SK-N-SH (cell line): ENCODE results near the gene AKT1. TPM values are rescaled to one million over a fixed set of nuclear protein-coding genes. Genes with fewer than 3 reads are reported as not detected.

Experiments
- CTCF ChIA-PET: fragments of 300-600, 350-600 bp; formaldehyde crosslinking; extraction: SDS; loops from one replicate; lab custom pipeline; 2021; lab: Yijun Ruan, JAX
- POLR2A ChIA-PET: fragments of 350-600 bp; sonication (Branson Sonifier 250); formaldehyde crosslinking; extraction: SDS; loops from one replicate; lab custom pipeline; 2020; ENCODE audit warnings: antibody characterized with exemption, inconsistent platforms; lab: Yijun Ruan, JAX
- DNase-seq: peaks from one replicate; pipeline ENCODE4 v3.0.0; 2012
- H2AFZ ChIP-seq: fragments of 200-600 bp; sonication (generic); 2 replicates; pipeline ENCODE4 v1.8.1; 2016; ENCODE audit warnings: antibody characterized with exemption, mild to moderate bottlenecking, low read depth
- H3F3A ChIP-seq: fragments of 200-600 bp; sonication (generic); replicated peaks from 2 replicates; pipeline ENCODE3; 2016; ENCODE audit warnings: antibody characterized with exemption, mild to moderate bottlenecking; ENCODE audit not compliant: insufficient read depth
- H3K27ac ChIP-seq, 2 experiments: fragments of 200-500 bp in 1 of 2; fragments of 200-600 bp in 1 of 2; sonication (Bioruptor generic) in 1 of 2; sonication (generic), shearing (Covaris generic) in 1 of 2; 2 replicates each; pipeline versions ENCODE4 v1.5.1 to v1.6.1; 2014 to 2016; ENCODE audit warnings: low read depth in 2 of 2, inconsistent platforms in 1 of 2, low read length in 1 of 2, mild to moderate bottlenecking in 1 of 2, mixed read lengths in 1 of 2
- H3K27me3 ChIP-seq: fragments of 200-600 bp; sonication (generic), shearing (Covaris generic); 2 replicates; pipeline ENCODE4 v1.6.1; 2016; ENCODE audit warnings: mixed run types; ENCODE audit not compliant: insufficient read depth
- H3K36me3 ChIP-seq, 2 experiments: fragments of 200-500 bp in 1 of 2; fragments of 200-600 bp in 1 of 2; sonication (Bioruptor generic) in 1 of 2; sonication (generic) in 1 of 2; replicated peaks in 1 of 2; 2 replicates each; pipeline versions ENCODE3 to v1.5.1; 2014 to 2016; ENCODE audit warnings: low read length in 1 of 2, mild to moderate bottlenecking in 1 of 2; ENCODE audit not compliant: insufficient read depth in 2 of 2, control insufficient read depth in 1 of 2
- H3K4me1 ChIP-seq, 2 experiments: fragments of 200-500 bp in 1 of 2; fragments of 200-600 bp in 1 of 2; sonication (Bioruptor generic) in 1 of 2; sonication (generic), shearing (Covaris generic) in 1 of 2; 2 replicates each; pipeline versions ENCODE4 v1.5.1 to v1.6.1; 2014 to 2016; ENCODE audit warnings: low read depth in 1 of 2, low read length in 1 of 2, mixed run types in 1 of 2; ENCODE audit not compliant: insufficient read depth in 2 of 2, control insufficient read depth in 1 of 2
- H3K4me2 ChIP-seq: fragments of 200-600 bp; sonication (generic), shearing (Covaris generic); 2 replicates; pipeline ENCODE4 v1.6.1; 2017; ENCODE audit warnings: mixed run types
- H3K4me3 ChIP-seq, 2 experiments: fragments of 200-500 bp in 1 of 2; fragments of 200-600 bp in 1 of 2; sonication (Bioruptor generic) in 1 of 2; sonication (generic), shearing (Covaris generic) in 1 of 2; 2 replicates each; pipeline versions ENCODE4 v1.5.1 to v1.8.1; 2014 to 2016; ENCODE audit warnings: low read depth in 2 of 2, inconsistent platforms in 1 of 2, low read length in 1 of 2, mild to moderate bottlenecking in 1 of 2, mixed read lengths in 1 of 2, moderate library complexity in 1 of 2
- H3K79me2 ChIP-seq: fragments of 200-600 bp; sonication (generic); 2 replicates; pipeline ENCODE4 v1.8.1; 2017; ENCODE audit warnings: mild to moderate bottlenecking; ENCODE audit not compliant: insufficient read depth
- H3K9ac ChIP-seq: fragments of 200-600 bp; sonication (generic); 2 replicates; pipeline ENCODE4 v1.6.1; 2017; ENCODE audit warnings: mixed run types
- H3K9me2 ChIP-seq: fragments of 200-600 bp; sonication (generic); 2 replicates; pipeline ENCODE4 v1.6.1; 2017; ENCODE audit warnings: mixed run types
- H3K9me3 ChIP-seq: fragments of 200-600 bp; sonication (generic); 2 replicates; pipeline ENCODE4 v1.6.1; 2017; ENCODE audit warnings: mixed run types, mild to moderate bottlenecking, moderate library complexity
- H4K20me1 ChIP-seq: fragments of 200-600 bp; sonication (generic); 2 replicates; pipeline ENCODE4 v1.6.1; 2017; ENCODE audit warnings: mild to moderate bottlenecking, mixed run types; ENCODE audit not compliant: insufficient read depth
- FOXJ3 ChIP-seq: sonication (generic); formaldehyde crosslinking; IDR thresholded peaks from 2 replicates; pipeline ENCODE4 v1.5.1; 2020; ENCODE audit warnings: mild to moderate bottlenecking, missing genetic modification reagents
- GABPA ChIP-seq: IDR thresholded peaks from 2 replicates; pipeline ENCODE4 v1.4.0; 2012; ENCODE audit warnings: low read depth, mild to moderate bottlenecking
- MEF2A ChIP-seq: IDR thresholded peaks from 2 replicates; pipeline ENCODE4 v1.4.0; 2012; ENCODE audit warnings: low read depth, borderline replicate concordance
- PBX3 ChIP-seq: IDR thresholded peaks from 2 replicates; pipeline ENCODE4; 2012
- POLR2AphosphoS5 ChIP-seq: IDR thresholded peaks from 2 replicates; pipeline ENCODE4 v1.6.1; 2012; ENCODE audit warnings: low read depth, low read length
- TCF12 ChIP-seq: IDR thresholded peaks from 2 replicates; pipeline ENCODE4 v1.4.0; 2012
- WGBS: methylation state at CpG from one replicate; pipeline ENCODE4 v1.1.6; 2017; ENCODE audit warnings: low lambda C conversion rate; 5-methylcytosine and 5-hydroxymethylcytosine counted together
- polyA plus RNA-seq, 3 experiments: library from polyadenylated mRNA; depleted of rRNA; stranded (reverse); fragments of >200 nt; gene quantifications; 2 replicates each; pipeline ENCODE4 v1.2.3, GENCODE V29; 2012
- TF ChIP-seq, protein P1 (sequence below): fragments of 200-600 bp; sonication (generic); IDR thresholded peaks from 2 replicates; pipeline ENCODE4 v1.6.1; 2017; ENCODE audit warnings: antibody characterized with exemption, mild to moderate bottlenecking, moderate library complexity

AKT1 gene
- polyA plus RNA-seq, 1 of the 3 experiments (the other 2 are of a cell fraction), result 198 TPM

DNA sequence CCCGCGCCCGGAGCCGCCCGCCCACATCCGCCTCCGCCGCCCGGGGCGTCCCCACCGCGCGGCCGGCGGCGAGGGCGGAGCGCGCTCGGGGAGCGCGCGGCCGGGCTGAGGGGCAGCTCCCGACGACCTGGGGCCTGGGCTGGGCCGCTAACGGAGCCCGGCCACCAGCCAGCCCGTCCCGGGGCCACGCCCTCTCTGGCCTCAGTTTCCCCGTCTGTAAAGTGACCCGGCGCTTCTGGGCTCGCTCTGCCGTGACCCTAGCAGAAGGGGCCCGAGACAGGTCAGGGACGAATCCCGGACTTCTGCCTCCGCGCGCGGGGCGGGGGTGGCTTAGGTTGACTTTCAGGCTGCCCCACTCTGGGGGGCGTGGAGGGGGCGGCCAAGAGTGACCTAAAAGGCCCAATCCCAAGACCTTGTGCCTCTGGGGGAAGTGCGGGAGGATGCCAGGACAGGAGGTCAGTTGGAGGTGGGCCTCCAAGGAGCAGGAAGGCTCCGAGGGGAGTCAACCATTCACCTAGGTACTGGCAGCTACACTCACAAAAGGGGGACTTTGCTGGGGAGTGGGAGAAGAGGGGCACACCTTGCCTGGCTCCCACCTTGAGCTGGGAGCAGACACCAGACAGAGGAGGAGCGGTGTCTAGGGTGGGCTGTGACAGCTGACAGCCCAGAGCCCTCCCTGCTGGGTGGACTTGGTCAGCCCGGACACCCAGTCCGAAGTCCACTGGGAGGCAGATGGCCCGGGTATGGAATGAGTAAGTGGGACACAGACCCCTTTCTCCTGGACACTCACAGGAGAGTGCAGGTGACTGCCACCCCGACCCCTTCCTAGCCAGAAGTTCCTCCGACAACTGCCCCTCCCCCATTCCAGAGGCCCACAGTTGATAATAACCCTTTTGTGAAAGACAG lies 486 bp upstream of the AKT1 start:
- H2AFZ ChIP-seq, result peak overlapping the region; percentile 91

GRCh38 chr14:104794631-104794992 lies 936 bp downstream of the AKT1 start:
- Histone ChIP-seq H3K9me2 (no peaks in the 10 kb centered on the region), H3K79me2 (peaks cover 53% of the 10 kb centered on the region), H3K9me3 (no peaks in the 10 kb centered on the region), H3K36me3 (peaks cover 0 to 21% of the 10 kb centered on the region in 2 experiments), H4K20me1 (peaks cover 51% of the 10 kb centered on the region), H3F3A (peaks cover 13% of the 10 kb centered on the region), H3K4me1 (peaks cover 4 to 42% of the 10 kb centered on the region in 2 experiments; a peak in 3 of 4 replicates), H3K9ac (peak overlapping the region; percentile 85), H3K27ac (peak overlapping the region; percentile 58 to 70; a peak in 3 of 4 replicates), H3K4me2 (peak overlapping the region; percentile 100), H2AFZ (no peak overlapping the region)
- DNase-seq, result peak; percentile 73
- POLR2A ChIA-PET, result interaction anchor here (1.1 kb wide), 1 partner anchor 42 kb away, joined by 3 read pairs; the partner anchor contains the start of gene SIVA1
- CTCF ChIA-PET, result interaction anchor here (0.8 to 2.2 kb wide), 6 partner anchors 10 to 71 kb away, joined by 3 to 15 read pairs (median 8); partner anchors contain the start of gene ADSS1
- TF ChIP-seq, protein P1, sequence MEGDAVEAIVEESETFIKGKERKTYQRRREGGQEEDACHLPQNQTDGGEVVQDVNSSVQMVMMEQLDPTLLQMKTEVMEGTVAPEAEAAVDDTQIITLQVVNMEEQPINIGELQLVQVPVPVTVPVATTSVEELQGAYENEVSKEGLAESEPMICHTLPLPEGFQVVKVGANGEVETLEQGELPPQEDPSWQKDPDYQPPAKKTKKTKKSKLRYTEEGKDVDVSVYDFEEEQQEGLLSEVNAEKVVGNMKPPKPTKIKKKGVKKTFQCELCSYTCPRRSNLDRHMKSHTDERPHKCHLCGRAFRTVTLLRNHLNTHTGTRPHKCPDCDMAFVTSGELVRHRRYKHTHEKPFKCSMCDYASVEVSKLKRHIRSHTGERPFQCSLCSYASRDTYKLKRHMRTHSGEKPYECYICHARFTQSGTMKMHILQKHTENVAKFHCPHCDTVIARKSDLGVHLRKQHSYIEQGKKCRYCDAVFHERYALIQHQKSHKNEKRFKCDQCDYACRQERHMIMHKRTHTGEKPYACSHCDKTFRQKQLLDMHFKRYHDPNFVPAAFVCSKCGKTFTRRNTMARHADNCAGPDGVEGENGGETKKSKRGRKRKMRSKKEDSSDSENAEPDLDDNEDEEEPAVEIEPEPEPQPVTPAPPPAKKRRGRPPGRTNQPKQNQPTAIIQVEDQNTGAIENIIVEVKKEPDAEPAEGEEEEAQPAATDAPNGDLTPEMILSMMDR, result peak; percentile 14
- no peak for TF ChIP-seq TCF12
- TF ChIP-seq MEF2A, result no peak
- TF ChIP-seq PBX3, result no peak
- TF ChIP-seq FOXJ3 (CRISPR knock-in tag), result no peak
- TF ChIP-seq GABPA, result peak; percentile 44; the same call in 1 of the 2 replicates
- TF ChIP-seq, all 33 proteins: peak for 2
- Histone ChIP-seq H3K4me3 (peak overlapping the region; percentile 79 to 84), H3K27me3 (no peaks in the 10 kb centered on the region)
- 0% methylated on average over 4 of the region's 16 CpGs for WGBS

More for the DNA sequence above, 486 bp upstream of the AKT1 start:
- Histone ChIP-seq H3K9me3 (no peaks in the 10 kb centered on the region), H3F3A (peaks cover 19% of the 10 kb centered on the region), H3K4me2 (peak overlapping the region; percentile 95), H3K79me2 (peaks cover 40% of the 10 kb centered on the region), H3K9ac (peak overlapping the region; percentile 60), H3K27ac (peak overlapping the region in 1 of 2 experiments; percentile 67; a peak in 1 of 4 replicates), H3K4me3 (peak overlapping the region; percentile 55 to 79), H3K27me3 (no peaks in the 10 kb centered on the region), H4K20me1 (peaks cover 38% of the 10 kb centered on the region), H3K9me2 (no peaks in the 10 kb centered on the region), H3K36me3 (peaks cover 0 to 11% of the 10 kb centered on the region in 2 experiments), H3K4me1 (peaks cover 8 to 48% of the 10 kb centered on the region in 2 experiments; a peak in 3 of 4 replicates)
- POLR2A ChIA-PET, result no interaction called here
- TF ChIP-seq MEF2A (no peak), POLR2AphosphoS5 (0 out of 2 replicates have a peak, but pooled peaks have one; percentile 42)
- DNase-seq, result peak; percentile 94
- WGBS, result 80% methylated on average over 6 of the region's 55 CpGs
- CTCF ChIA-PET, result interaction anchor here (1.2 to 4.2 kb wide), 3 partner anchors 21 to 30 kb away, joined by 3 to 25 read pairs (median 15); no protein-coding TSS in a partner anchor
